IPS-NIHi7 (cell line): ENCODE data around the gene IGF2BP2.

Source experiments
- DNase-seq: peaks from one replicate; pipeline ENCODE4 v3.0.0; 2012; ENCODE audit warnings: mixed read lengths; ENCODE audit errors: extremely low spot score

IGF2BP2 gene

GRCh38 chr3:185734725-185735096, 90.1 kb downstream of the IGF2BP2 start:
- DNase-seq: no peak

GRCh38 chr3:185733980-185734724, 90.7 kb downstream of the IGF2BP2 start:
- DNase-seq: peak; percentile 85

GRCh38 chr3:185732782-185733181, 92.1 kb downstream of the IGF2BP2 start:
- DNase-seq: no peak

GRCh38 chr3:185730550-185730949, 94.3 kb downstream of the IGF2BP2 start:
- DNase-seq: no peak

- no peak for DNase-seq
Observed at GRCh38 chr3:185729337-185730055, 95.3 kb downstream of the IGF2BP2 start.

- no peak for DNase-seq
Observed at GRCh38 chr3:185728630-185729336, 96.1 kb downstream of the IGF2BP2 start.

GRCh38 chr3:185727873-185728272, 97.0 kb downstream of the IGF2BP2 start:
- DNase-seq: no peak

GRCh38 chr3:185726254-185726967, 98.4 kb downstream of the IGF2BP2 start:
- DNase-seq: no peak

GRCh38 chr3:185724761-185725160, 100.1 kb downstream of the IGF2BP2 start:
- DNase-seq: no peak

- no peak for DNase-seq
Observed at GRCh38 chr3:185724251-185724650, 100.6 kb downstream of the IGF2BP2 start.

- DNase-seq: no peak
Observed at GRCh38 chr3:185722881-185723280, 102.0 kb downstream of the IGF2BP2 start.

- no peak for DNase-seq
Observed at GRCh38 chr3:185721970-185722369, 102.9 kb downstream of the IGF2BP2 start.

- DNase-seq: no peak
Observed at GRCh38 chr3:185720326-185720725, 104.5 kb downstream of the IGF2BP2 start.

- DNase-seq: no peak
Observed at GRCh38 chr3:185718736-185719593, 105.9 kb downstream of the IGF2BP2 start.

GRCh38 chr3:185717627-185718402, 107.0 kb downstream of the IGF2BP2 start:
- DNase-seq: no peak

- DNase-seq: no peak
Observed at GRCh38 chr3:185717121-185717520, 107.7 kb downstream of the IGF2BP2 start.

- DNase-seq: no peak
Observed at GRCh38 chr3:185716436-185717108, 108.3 kb downstream of the IGF2BP2 start.

GRCh38 chr3:185715091-185715490, 109.8 kb downstream of the IGF2BP2 start:
- no peak for DNase-seq

- no peak for DNase-seq
Observed at GRCh38 chr3:185714085-185714484, 110.8 kb downstream of the IGF2BP2 start.

GRCh38 chr3:185713015-185713414, 111.8 kb downstream of the IGF2BP2 start:
- DNase-seq: no peak
